DND-41 (cell line): ENCODE results near the gene SNPH.

Experiments used
- EZH2 ChIP-seq: IDR thresholded peaks from 3 replicates; pipeline ENCODE4 v1.6.1; 2012; ENCODE audit warnings: borderline replicate concordance, low read depth, mild to moderate bottlenecking, moderate library complexity, low read length, inconsistent platforms; ENCODE audit not compliant: severe bottlenecking
- TF ChIP-seq, protein P1 (sequence below): IDR thresholded peaks from 2 replicates; pipeline ENCODE4 v1.5.1; 2012; ENCODE audit warnings: borderline replicate concordance, low read length, moderate library complexity, mild to moderate bottlenecking; ENCODE audit not compliant: poor library complexity, severe bottlenecking; ENCODE audit errors: extremely low read depth

DNA sequence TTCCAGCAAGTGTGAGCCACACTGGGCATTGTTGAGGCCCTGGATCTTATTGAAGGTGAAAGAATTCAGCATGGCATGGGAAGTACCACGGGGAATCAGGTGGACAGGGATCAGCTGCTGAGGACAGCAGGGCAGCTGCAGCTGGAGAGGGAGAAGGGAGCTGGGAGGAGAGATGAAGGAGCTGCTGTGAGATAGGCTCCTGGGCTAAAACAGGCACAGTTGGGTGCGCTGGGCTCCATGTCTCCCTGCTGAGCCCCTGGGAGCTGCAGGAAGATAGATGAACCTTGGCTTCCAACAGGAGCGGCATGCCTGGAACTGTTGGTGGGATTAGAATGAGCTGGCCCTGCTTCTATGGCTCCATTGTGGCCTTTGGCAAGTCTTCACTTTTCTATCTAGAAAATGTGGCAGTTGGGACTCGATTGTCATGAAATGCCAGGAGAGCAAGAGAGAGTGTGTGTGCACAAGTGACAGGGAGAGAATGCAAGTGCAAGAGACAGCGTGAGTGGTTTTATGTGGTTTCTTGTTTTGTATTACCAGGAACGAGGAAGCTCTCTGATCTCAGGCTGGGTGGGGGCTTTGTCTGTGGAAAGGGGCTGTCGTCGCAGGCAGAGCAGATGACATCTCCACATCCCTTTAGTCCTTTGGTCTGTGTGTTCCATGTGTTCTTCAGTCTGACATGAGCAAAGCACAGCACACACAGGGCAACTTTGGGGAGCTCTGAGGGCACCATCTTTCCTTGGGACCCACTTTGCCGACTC lies 20.4 kb downstream of the SNPH start:
- TF ChIP-seq, protein P1, sequence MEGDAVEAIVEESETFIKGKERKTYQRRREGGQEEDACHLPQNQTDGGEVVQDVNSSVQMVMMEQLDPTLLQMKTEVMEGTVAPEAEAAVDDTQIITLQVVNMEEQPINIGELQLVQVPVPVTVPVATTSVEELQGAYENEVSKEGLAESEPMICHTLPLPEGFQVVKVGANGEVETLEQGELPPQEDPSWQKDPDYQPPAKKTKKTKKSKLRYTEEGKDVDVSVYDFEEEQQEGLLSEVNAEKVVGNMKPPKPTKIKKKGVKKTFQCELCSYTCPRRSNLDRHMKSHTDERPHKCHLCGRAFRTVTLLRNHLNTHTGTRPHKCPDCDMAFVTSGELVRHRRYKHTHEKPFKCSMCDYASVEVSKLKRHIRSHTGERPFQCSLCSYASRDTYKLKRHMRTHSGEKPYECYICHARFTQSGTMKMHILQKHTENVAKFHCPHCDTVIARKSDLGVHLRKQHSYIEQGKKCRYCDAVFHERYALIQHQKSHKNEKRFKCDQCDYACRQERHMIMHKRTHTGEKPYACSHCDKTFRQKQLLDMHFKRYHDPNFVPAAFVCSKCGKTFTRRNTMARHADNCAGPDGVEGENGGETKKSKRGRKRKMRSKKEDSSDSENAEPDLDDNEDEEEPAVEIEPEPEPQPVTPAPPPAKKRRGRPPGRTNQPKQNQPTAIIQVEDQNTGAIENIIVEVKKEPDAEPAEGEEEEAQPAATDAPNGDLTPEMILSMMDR: no peak
- TF ChIP-seq EZH2: no peak
